ENCODE measurements around the gene C20orf96.
"Not testable (repeated sequence)": the region's sequence is repeated elsewhere in the genome, so short reads cannot be mapped to it uniquely, and the experiment has no call there.

Gene C20orf96

GRCh38 chr20:266596-267562 lies 23.7 kb downstream of the C20orf96 start:
- TF ChIP-seq CTCF (conservative IDR thresholded peaks at IDR 0.05) = peak; percentile 96
- H3K27ac ChIP-seq = peak overlapping the region; percentile 72; the same call in 1 of the 2 replicates

- no peak for TF ChIP-seq CTCF (conservative IDR thresholded peaks at IDR 0.05)
- H3K27ac ChIP-seq = no peak overlapping the region
Measured at GRCh38 chr20:263701-264100, 26.8 kb downstream of the C20orf96 start.

GRCh38 chr20:259981-260380 lies 30.6 kb downstream of the C20orf96 start:
- TF ChIP-seq CTCF (conservative IDR thresholded peaks at IDR 0.05) = no peak
- no peak overlapping the region for H3K27ac ChIP-seq

GRCh38 chr20:258963-259362 lies 31.6 kb downstream of the C20orf96 start:
- peak overlapping the region; percentile 88; the same call in 1 of the 2 replicates for H3K27ac ChIP-seq
- no peak for TF ChIP-seq CTCF (conservative IDR thresholded peaks at IDR 0.05)

GRCh38 chr20:258269-258858 lies 32.2 kb downstream of the C20orf96 start:
- H3K27ac ChIP-seq = peak overlapping the region; percentile 88
- no peak for TF ChIP-seq CTCF (conservative IDR thresholded peaks at IDR 0.05)

GRCh38 chr20:257419-257818 lies 33.1 kb downstream of the C20orf96 start, which contains the start of gene DEFB132:
Gene DEFB132, plus strand, starts transcription at chr20:257724. Its CDS starts 55 bp downstream, at chr20:257779.
- TF ChIP-seq CTCF (conservative IDR thresholded peaks at IDR 0.05) = no peak
- peak within 1 kb of the TSS; percentile 88 for H3K27ac ChIP-seq

- H3K27ac ChIP-seq = not testable (repeated sequence)
Measured at GRCh38 chr20:253447-253846, 37.1 kb downstream of the C20orf96 start.

Data from VCaP (cell line).